Hematopoietic multipotent progenitor cell treated with erythropoietin and hydrocortisone succinate and interleukin-3 and kit ligand, for 8 days (in vitro differentiated cells): ENCODE results near the gene ANP32D.
"Not testable (repeated sequence)": the region's sequence is repeated elsewhere in the genome, so short reads cannot be mapped to it uniquely, and the experiment has no call there.

ENCODE experiments used
- DNase-seq: peaks from one replicate; pipeline ENCODE4 v3.0.0-alpha.2; 2015

ANP32D gene

DNA sequence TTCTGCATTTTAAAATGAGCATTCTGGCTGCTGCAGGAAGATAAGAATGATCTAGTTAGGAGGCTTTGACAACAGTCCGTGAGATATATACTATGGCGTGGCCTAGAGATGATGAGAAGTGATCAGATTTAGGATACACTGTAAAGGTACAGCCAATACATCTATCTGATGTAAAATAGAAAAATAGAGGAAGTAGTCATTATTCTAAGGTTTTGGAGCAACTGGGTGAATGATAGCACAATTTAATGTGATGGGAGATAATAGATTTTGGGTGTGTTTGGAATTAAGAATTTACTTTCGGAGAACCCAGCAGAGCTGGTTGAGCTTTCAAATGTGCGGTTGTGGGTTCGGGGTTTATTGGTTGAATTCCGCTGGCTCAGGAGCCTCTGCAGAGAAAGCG lies at the start of gene ANP32D:
ANP32D (plus strand) TSS at position 301 of the 400 bp plus-strand sequence. CDS start 106 bp downstream, outside the sequence.
- DNase-seq: no peak

- DNase-seq: no peak
These were observed 49.2 kb upstream of the ANP32D start for GRCh38 chr12:48423171-48423570.

GRCh38 chr12:48424644-48425043 lies 47.7 kb upstream of the ANP32D start:
- DNase-seq: no peak

DNA sequence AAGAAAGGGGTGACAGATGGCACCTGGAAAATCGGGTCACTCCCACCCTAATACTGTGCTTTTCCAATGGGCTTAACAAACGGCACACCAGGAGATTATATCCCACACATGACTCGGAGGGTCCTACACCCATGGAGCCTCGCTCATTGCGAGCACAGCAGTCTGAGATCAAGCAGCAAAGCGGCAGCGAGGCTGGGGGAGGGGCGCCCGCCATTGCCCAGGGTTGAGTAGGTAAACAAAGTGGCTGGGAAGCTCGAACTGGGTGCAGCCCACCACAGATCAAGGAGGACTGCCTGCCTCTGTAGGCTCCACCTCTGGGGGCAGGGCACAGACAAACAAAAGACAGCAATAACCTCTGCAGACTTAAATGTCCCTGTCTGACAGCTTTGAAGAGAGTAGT lies 38.3 kb upstream of the ANP32D start:
- not testable (repeated sequence) for DNase-seq

GRCh38 chr12:48441069-48441468 lies 31.3 kb upstream of the ANP32D start:
- no peak for DNase-seq

DNA sequence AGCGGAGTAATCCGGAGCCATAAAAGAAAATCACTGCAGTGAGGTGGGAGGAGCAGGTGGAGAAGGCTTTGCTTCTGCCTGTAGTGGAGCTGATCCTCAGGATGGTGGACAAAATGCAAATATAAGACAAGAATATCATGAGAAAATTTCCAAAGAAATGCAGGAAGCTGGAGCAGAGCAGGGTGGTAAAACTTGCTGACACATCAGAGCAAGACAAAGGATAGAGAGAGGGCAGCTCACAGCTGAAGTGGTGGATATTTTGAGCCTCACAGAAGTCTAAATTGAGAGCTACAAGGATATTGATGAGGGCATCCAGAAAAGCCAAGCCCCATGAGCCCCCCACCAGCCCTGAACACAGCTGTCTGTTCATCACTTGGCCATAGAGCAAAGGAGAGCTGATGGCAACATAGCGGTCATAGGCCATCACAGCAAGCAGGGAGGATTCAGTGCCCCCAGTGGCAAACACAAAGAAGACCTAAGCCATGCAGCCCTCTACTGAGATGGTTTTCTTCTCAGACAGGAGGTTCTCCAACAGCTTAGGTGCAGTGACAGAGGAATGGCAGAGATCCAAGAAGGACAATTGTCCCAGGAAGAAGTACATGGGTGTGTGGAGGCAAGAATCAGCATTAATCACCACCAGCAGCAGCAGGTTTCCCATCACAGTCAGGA lies 30.0 kb upstream of the ANP32D start:
- DNase-seq: no peak

GRCh38 chr12:48445538-48445937 lies 26.8 kb upstream of the ANP32D start:
- DNase-seq: no peak

GRCh38 chr12:48446161-48446776 lies 26.1 kb upstream of the ANP32D start:
- no peak for DNase-seq

DNA sequence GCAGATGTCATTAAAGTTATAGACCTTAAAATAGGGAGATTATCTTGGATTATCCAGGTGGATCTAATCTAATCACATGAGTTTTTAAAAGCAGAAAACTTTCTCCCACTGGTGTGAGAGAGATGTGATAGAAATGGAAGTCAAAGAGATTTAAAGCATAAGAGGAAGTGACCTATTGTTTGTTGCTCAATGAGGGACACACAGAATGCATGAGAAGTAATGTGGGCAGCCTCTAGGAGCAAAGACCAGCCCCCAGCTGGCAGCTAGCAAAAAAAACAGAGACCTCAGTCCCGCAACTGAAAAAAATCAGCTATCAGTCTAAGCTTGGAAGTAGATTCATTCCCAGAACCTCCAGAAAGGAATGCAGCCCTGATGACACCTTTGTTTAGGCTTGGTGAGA lies 24.6 kb upstream of the ANP32D start:
- DNase-seq: no peak

GRCh38 chr12:48451372-48451771 lies 21.0 kb upstream of the ANP32D start:
- DNase-seq: peak; percentile 45

GRCh38 chr12:48452961-48453360 lies 19.4 kb upstream of the ANP32D start:
- DNase-seq: not testable (repeated sequence)

DNA sequence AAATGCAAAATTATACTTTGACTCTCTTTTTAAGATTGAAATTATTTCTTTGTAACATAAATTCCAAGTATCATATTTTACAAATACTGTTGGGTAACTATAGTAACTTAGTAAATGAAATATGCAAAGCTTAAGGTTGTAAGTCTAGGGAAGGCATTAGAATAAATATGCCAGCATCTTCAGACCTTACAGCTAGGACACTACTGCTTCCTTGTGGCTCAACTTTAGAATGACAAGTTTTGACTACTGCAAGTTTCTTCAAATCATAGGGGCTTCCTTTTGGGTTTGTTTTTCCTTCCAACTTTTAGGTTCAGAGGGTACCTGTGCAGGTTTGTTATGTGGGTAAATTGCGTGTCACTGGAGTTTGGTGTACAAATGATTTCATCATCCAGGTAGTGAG lies 17.7 kb upstream of the ANP32D start:
- DNase-seq: peak; percentile 51

- no peak for DNase-seq
These were observed 17.2 kb upstream of the ANP32D start for GRCh38 chr12:48455116-48455515.

DNA sequence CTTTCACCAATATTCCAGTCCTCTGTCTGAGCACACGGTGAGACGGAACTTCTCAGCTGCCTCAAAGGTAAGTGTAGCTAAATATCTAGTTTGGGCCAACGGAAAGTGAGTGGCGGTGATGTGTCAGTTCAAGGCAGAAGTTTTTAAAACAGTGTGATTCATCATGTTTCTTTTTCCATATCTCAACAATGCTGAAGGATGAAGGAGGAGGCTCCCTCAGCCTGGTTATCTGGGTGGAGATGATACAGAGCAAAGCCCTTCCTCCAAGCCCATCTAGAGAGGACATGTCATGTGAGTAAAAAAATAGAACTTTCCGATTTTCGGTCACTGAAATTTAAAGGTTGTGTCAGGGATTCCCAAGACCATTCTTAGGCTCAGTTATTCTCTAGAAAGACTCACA lies 13.1 kb upstream of the ANP32D start:
- peak; percentile 18 for DNase-seq

GRCh38 chr12:48469027-48469426 lies 3.3 kb upstream of the ANP32D start:
- DNase-seq: not testable (repeated sequence)

DNA sequence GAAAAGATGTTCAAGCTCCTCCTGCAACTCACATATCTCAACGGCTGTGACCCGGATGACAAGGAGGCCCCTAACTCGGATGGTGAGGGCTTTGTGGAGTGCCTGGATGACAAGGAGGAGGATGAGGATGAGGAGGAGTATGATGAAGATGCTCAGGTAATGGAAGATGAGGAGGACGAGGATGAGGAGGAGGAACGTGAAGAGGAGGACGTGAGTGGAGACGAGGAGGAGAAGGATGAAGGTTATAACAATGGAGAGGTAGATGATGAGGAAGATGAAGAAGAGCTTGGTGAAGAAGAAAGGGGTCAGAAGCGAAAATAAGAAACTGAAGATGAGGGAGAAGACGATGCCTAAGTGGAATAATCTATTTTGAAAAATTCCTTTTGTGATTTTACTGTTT lies 702 bp downstream of the ANP32D start:
- DNase-seq: no peak

GRCh38 chr12:48474497-48474896 lies 2.1 kb downstream of the ANP32D start:
- DNase-seq: not testable (repeated sequence)

DNA sequence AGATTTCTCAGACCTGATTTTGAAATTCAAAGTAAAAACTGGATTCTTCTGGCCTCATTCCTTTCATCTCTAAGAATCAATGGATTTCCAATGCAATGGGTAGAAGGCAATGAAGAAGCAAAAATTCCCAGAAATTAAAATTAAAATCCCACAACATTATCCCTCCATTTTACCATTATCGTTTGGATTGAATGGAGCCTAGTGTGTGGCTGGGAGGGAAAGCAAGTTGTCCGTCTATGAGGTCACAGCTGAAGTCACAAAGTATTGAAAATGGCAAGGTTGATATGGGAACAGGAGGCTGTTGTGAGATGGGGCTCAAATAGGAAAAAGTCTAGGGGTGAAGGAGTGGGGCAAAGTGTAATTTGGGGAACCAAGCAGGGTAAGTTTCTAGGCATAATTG lies 9.8 kb downstream of the ANP32D start, which contains the start of gene C12orf54:
C12orf54 (plus strand) TSS at position 301 of the 400 bp plus-strand sequence. CDS start 799 bp downstream, outside the sequence.
- DNase-seq: no peak

GRCh38 chr12:48482930-48483329 lies 10.6 kb downstream of the ANP32D start:
- DNase-seq: no peak

- no peak for DNase-seq
These were observed 13.9 kb downstream of the ANP32D start for GRCh38 chr12:48486261-48486660.

GRCh38 chr12:48486679-48487078 lies 14.3 kb downstream of the ANP32D start:
- no peak for DNase-seq

DNA sequence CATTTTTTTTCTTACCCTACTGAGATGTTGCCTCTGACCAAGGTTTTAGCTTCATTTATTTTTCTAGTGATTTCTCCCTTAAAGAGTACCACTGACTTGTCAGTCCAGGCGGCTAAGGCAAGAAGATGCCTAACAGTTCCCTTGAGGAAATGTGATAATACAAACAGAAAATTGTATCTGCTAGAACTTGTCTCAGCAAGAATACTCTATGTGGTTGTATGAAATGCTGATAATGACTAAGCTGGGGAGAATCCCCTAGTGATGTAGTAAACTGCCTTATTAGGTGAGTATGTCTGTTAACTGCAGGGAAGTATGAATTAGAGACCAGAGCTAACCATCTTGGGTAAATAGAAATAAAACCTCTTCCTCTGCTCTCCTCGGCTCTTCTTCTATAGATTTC lies 16.7 kb downstream of the ANP32D start:
- DNase-seq: no peak

DNA sequence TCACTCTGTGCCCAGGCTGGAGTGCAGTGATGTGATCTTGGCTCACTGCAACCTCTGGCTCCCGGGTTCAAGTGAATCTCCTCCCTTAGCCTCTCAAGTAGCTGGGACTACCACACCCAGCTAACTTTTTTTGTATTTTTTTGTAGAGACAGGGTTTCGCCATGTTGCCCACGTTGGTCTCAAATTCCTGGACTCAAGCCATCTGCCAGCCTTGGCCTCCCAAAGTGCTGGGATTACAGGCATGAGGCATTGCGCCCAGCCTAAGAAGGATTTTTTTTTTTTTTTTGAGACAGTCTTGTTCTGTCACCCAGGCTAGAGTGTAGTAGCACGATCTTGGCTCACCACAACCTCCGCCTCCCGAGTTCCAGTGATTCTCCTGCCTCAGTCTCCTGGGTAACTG lies 17.1 kb downstream of the ANP32D start:
- not testable (repeated sequence) for DNase-seq

DNA sequence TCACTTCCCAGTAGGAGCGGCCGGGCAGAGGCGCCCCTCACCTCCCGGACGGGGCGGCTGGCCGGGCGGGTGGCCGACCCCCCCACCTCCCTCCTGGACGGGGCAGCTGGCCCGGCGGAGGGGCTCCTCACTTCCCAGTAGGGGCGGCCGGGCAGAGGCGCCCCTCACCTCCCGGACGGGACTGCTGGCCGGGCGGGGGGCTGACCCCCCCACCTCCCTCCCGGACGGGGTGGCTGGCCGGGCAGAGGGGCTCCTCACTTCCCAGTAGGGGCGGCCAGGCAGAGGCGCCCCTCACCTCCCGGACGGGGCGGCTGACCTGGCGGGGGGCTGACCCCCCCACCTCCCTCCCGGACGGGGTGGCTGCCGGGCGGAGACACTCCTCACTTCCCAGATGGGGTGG lies 27.9 kb downstream of the ANP32D start:
- DNase-seq: not testable (repeated sequence)

GRCh38 chr12:48506836-48507235 lies 34.5 kb downstream of the ANP32D start:
- not testable (repeated sequence) for DNase-seq
